ENCODE data around the gene TTC28. TPM values are rescaled to one million over a fixed set of nuclear protein-coding genes. Genes with fewer than 3 reads are reported as not detected.
A peak's percentile ranks its signal among the peaks of the same experiment; 100 is the strongest.

The TTC28 gene
- total RNA-seq, 6 experiments from 2014 or later: 10.8 to 18.9 (median 13.6) TPM

DNA sequence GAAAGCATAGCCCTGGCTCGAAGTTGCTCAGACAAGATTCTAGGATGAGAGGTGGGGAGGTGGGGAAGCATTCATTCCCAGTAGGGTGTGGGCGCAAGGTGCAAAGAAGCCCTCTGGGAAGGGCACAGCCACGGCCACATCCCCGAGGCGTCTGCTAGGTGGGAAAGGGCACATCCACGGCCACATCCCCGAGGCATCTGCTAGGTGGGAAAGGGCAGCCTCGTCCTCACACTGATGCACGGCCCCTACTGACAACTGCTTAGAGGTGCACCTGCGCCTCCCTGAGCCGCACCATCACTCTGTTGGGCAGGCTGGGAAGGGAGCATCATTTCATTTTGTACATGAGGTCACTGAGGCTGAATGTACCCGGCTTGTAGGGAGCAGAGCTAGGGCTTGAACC, 666.0 kb downstream of the TTC28 start:
- Mint-ChIP-seq H3K4me3 (no peak overlapping the region), H3K36me3 (ENCODE audit: low read depth) (no peaks in the 10 kb centered on the region), H3K27ac (no peak overlapping the region), H3K27me3 (ENCODE audit: insufficient read depth) (peaks cover 4% of the 10 kb centered on the region), H3K9me3 (no peaks in the 10 kb centered on the region), H3K4me1 (ENCODE audit: low read depth) (peaks cover 7% of the 10 kb centered on the region)
- DNase-seq: no peak
- TF ChIP-seq, protein P1, sequence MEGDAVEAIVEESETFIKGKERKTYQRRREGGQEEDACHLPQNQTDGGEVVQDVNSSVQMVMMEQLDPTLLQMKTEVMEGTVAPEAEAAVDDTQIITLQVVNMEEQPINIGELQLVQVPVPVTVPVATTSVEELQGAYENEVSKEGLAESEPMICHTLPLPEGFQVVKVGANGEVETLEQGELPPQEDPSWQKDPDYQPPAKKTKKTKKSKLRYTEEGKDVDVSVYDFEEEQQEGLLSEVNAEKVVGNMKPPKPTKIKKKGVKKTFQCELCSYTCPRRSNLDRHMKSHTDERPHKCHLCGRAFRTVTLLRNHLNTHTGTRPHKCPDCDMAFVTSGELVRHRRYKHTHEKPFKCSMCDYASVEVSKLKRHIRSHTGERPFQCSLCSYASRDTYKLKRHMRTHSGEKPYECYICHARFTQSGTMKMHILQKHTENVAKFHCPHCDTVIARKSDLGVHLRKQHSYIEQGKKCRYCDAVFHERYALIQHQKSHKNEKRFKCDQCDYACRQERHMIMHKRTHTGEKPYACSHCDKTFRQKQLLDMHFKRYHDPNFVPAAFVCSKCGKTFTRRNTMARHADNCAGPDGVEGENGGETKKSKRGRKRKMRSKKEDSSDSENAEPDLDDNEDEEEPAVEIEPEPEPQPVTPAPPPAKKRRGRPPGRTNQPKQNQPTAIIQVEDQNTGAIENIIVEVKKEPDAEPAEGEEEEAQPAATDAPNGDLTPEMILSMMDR (IDR thresholded peaks at IDR 0.05): no peak

DNA sequence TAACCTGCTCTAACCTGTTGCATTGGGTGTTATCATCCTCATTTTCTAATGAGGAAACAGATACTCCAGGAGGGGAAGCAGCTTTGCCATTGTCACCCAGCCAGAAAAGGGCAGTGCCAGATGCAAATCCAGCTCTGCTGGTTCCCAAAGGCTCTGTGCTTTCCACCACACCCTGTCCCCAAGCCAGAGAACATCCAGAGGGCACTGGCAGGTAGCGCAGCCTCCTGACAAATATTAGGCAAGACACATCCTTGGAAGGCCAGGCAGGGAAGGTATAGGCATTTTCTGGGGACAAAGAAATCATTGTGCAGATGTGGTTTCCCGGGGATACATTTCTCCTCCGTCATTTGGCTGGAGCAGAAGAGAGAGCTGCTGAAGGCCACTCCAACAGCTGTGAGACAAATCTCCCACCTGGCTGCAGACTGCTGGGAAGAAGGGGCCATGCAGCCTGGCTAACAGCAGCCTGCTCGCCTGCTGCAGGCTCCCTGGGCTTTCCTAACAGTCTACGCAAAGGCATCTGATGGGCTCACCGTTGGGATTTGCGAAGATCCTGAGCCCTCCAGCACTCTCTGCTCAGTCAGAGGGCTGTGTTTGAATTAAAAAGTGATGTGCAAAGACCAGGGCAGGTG, 666.7 kb downstream of the TTC28 start:
- H3K27me3 Mint-ChIP-seq (ENCODE audit: insufficient read depth): peaks cover 4% of the 10 kb centered on the region
- H3K36me3 Mint-ChIP-seq (ENCODE audit: low read depth): no peaks in the 10 kb centered on the region
- H3K27ac Mint-ChIP-seq: no peak overlapping the region
- H3K4me1 Mint-ChIP-seq (ENCODE audit: low read depth): peaks cover 7% of the 10 kb centered on the region
- no peak overlapping the region for H3K4me3 Mint-ChIP-seq
- TF ChIP-seq, protein P1 (IDR thresholded peaks at IDR 0.05): no peak
- DNase-seq: no peak
- H3K9me3 Mint-ChIP-seq: no peaks in the 10 kb centered on the region

DNA sequence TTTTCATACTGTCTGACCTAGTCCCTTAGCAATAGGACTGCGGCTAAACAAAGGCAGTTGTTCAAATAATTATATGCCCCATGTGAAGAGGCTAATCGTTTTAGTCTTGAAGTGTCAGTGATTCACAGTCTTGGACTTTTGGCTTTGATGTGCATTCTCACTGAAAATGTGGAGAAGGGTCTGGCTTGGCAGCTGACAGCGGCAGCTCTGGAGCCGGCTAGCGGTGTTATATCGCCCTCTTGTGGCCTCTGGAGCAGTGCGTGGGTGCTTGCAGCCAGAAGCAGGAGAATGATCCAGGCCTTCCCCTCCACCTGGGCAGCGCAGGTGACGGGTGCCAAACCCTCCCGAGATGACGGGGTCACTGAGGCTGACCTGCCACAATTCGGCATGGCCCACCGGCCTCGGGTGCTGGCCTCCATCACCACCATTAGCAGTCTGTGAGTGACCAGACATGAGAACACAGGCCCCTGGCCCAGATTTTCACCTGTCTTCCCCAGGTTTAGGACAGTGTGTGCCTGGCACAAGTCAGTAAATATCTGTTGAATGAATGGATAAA, 670.3 kb downstream of the TTC28 start:
- peak; percentile 80 for DNase-seq
- Mint-ChIP-seq H3K36me3 (ENCODE audit: low read depth) (no peaks in the 10 kb centered on the region), H3K4me3 (no peak overlapping the region), H3K27me3 (ENCODE audit: insufficient read depth) (no peaks in the 10 kb centered on the region; the same call in none of the 2 replicates), H3K9me3 (no peaks in the 10 kb centered on the region), H3K27ac (no peak overlapping the region), H3K4me1 (ENCODE audit: low read depth) (peaks cover 19% of the 10 kb centered on the region)
- TF ChIP-seq, protein P1 (IDR thresholded peaks at IDR 0.05): peak; percentile 97

DNA sequence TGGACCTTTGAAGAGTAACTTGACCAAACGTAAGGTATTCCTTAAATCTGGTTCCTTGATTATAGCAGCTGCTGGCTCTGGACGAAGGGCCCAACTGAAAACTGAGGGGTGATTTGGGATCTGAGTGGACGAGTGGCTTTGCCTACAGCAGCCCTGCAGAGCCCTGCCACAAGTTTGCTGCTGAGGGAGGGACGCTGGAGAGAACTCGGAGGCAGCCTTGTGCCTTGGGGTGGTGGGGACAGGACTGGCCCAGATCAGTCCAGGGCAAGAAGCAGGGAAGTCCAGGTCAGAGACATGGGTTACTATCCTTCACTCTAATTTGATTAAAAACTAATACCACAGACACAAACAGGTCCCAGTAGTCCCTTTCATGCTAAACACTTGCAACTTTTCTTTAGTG, 671.0 kb downstream of the TTC28 start:
- Mint-ChIP-seq H3K36me3 (ENCODE audit: low read depth) (no peaks in the 10 kb centered on the region), H3K4me3 (no peak overlapping the region), H3K4me1 (ENCODE audit: low read depth) (peaks cover 19% of the 10 kb centered on the region), H3K9me3 (no peaks in the 10 kb centered on the region), H3K27me3 (ENCODE audit: insufficient read depth) (no peaks in the 10 kb centered on the region; the same call in none of the 2 replicates), H3K27ac (no peak overlapping the region)
- no peak for DNase-seq
- TF ChIP-seq, protein P1 (IDR thresholded peaks at IDR 0.05): no peak

DNA sequence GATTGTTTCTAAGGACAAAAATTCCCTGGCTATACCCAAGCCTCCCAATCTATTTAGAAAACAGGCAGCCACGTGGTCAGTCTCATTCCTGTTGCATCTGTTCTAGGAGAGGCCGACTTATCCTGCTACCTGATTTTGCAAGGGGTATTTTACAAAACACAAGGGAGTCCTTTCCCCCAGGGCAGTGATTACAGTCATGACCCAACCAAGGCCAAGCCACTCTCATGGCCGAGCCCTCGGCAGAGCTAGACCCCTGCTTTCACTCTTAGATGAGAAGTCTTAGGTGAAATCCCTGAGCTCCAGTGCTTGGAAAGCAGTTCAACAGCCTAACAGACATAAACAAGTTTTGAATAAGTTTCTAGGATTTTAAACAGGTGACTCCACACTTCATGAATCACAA, 671.6 kb downstream of the TTC28 start:
- Mint-ChIP-seq H3K36me3 (ENCODE audit: low read depth) (no peaks in the 10 kb centered on the region), H3K4me1 (ENCODE audit: low read depth) (peaks cover 19% of the 10 kb centered on the region), H3K27me3 (ENCODE audit: insufficient read depth) (no peaks in the 10 kb centered on the region; the same call in none of the 2 replicates), H3K27ac (no peak overlapping the region), H3K9me3 (no peaks in the 10 kb centered on the region), H3K4me3 (no peak overlapping the region)
- no peak for DNase-seq
- TF ChIP-seq, protein P1 (IDR thresholded peaks at IDR 0.05): no peak
